H1 (cell line): Measurements from ENCODE around the gene F2RL2. TPM values are rescaled to one million over a fixed set of nuclear protein-coding genes. Genes with fewer than 3 reads are reported as not detected.

Experiments
- CTCF ChIA-PET: fragments of 300-600 bp; sonication (Branson Sonifier 250); formaldehyde crosslinking; loops from one replicate; lab custom pipeline; 2021; ENCODE audit not compliant: partially characterized antibody; lab: Charles Lee
- POLR2A ChIA-PET: fragments of 300-600 bp; sonication (Branson Sonifier 250); formaldehyde crosslinking; loops from one replicate; lab custom pipeline; 2021; ENCODE audit warnings: inconsistent platforms; ENCODE audit not compliant: partially characterized antibody; lab: Charles Lee
- DNase-seq, 2 experiments: peaks; one replicate each; pipeline versions ENCODE4 v3.0.0 to v3.0.0-alpha.2; 2010 to 2022; ENCODE audit warnings: low spot score in 2 of 2, low read depth in 1 of 2, mixed read lengths in 1 of 2
- FAIRE-seq: peaks from 2 replicates; lab custom pipeline; 2011; peaks lifted over from hg19 to GRCh38; lab: Jason Lieb, UNC
- H2AFZ ChIP-seq: 2 replicates; pipeline ENCODE4 v1.8.1; 2012; ENCODE audit warnings: low read length, inconsistent platforms
- H2AK5ac ChIP-seq: 2 replicates; pipeline ENCODE4 v1.6.1; 2013; ENCODE audit warnings: low read depth, low read length
- H2BK120ac ChIP-seq: replicated peaks from 2 replicates; pipeline ENCODE3; 2013; ENCODE audit warnings: low read depth, low read length, inconsistent platforms
- H2BK12ac ChIP-seq: 2 replicates; pipeline ENCODE4 v1.6.1; 2013; ENCODE audit warnings: low read depth, low read length
- H2BK15ac ChIP-seq: 2 replicates; pipeline ENCODE4 v1.6.1; 2013; ENCODE audit warnings: low read length
- H2BK20ac ChIP-seq: 2 replicates; pipeline ENCODE4 v1.6.1; 2013; ENCODE audit warnings: low read length
- H2BK5ac ChIP-seq: 2 replicates; pipeline ENCODE4 v1.6.1; 2013; ENCODE audit warnings: low read depth, low read length
- H3K14ac ChIP-seq: 2 replicates; pipeline ENCODE4 v1.6.1; 2013; ENCODE audit warnings: inconsistent platforms; ENCODE audit not compliant: insufficient read length
- H3K18ac ChIP-seq: 2 replicates; pipeline ENCODE4 v1.6.1; 2013; ENCODE audit warnings: low read length; ENCODE audit errors: extremely low read depth
- H3K23ac ChIP-seq: 2 replicates; pipeline ENCODE4 v1.6.1; 2013; ENCODE audit warnings: inconsistent platforms; ENCODE audit not compliant: insufficient read length
- H3K23me2 ChIP-seq: 2 replicates; pipeline ENCODE4 v1.6.1; 2013; ENCODE audit warnings: low read depth, low read length
- H3K27ac ChIP-seq: 2 replicates; pipeline ENCODE4 v1.6.1; 2011; ENCODE audit warnings: low read depth, low read length, inconsistent platforms
- H3K27me3 ChIP-seq, 4 experiments: replicated peaks in 1 of 4; 1 replicate in 1 of 4; 2 replicates in 3 of 4; pipeline versions ENCODE4 v1.6.1 to v1.8.1; 2011 to 2013; ENCODE audit warnings: low read length in 3 of 4, mild to moderate bottlenecking in 3 of 4, inconsistent platforms in 2 of 4, mixed read lengths in 2 of 4, moderate library complexity in 1 of 4; ENCODE audit not compliant: control insufficient read depth in 3 of 4, insufficient read depth in 3 of 4; ENCODE audit errors: extremely low read depth in 1 of 4
- H3K36me3 ChIP-seq, 4 experiments: 2 replicates each; pipeline versions ENCODE4 v1.6.1 to v1.8.1; 2011 to 2013; ENCODE audit warnings: mild to moderate bottlenecking in 4 of 4, low read length in 3 of 4, moderate library complexity in 2 of 4, control low read depth in 1 of 4, inconsistent platforms in 1 of 4; ENCODE audit not compliant: insufficient read depth in 4 of 4, control insufficient read depth in 2 of 4
- H3K4ac ChIP-seq: replicated peaks from 2 replicates; pipeline ENCODE3; 2013; ENCODE audit warnings: low read length, low read depth, mixed read lengths, inconsistent platforms; ENCODE audit not compliant: insufficient read length
- H3K4me1 ChIP-seq, 4 experiments: replicated peaks in 1 of 4; 1 replicate in 1 of 4; 2 replicates in 3 of 4; pipeline versions ENCODE4 v1.6.1 to v1.8.1; 2011 to 2013; ENCODE audit warnings: low read length in 3 of 4, inconsistent platforms in 2 of 4, mixed read lengths in 1 of 4; ENCODE audit not compliant: insufficient read depth in 4 of 4, control insufficient read depth in 3 of 4
- H3K4me2 ChIP-seq, 2 experiments: 2 replicates each; pipeline versions ENCODE4 v1.6.1 to v1.8.1; 2011 to 2013; ENCODE audit warnings: low read depth in 2 of 2, low read length in 2 of 2, control low read depth in 1 of 2, inconsistent platforms in 1 of 2, mild to moderate bottlenecking in 1 of 2; ENCODE audit not compliant: insufficient read depth in 1 of 2
- H3K4me3 ChIP-seq, 4 experiments: fragments of 200-600, 300-600 bp in 1 of 4; sonication (generic), shearing (Covaris generic), sonication (Bioruptor Twin) in 1 of 4; 2 replicates each; pipeline versions ENCODE4 v1.5.1 to v1.8.1; 2011 to 2016; ENCODE audit warnings: low read length in 4 of 4, low read depth in 3 of 4, control low read depth in 2 of 4, inconsistent platforms in 2 of 4, mild to moderate bottlenecking in 2 of 4, mixed read lengths in 1 of 4, moderate library complexity in 1 of 4; ENCODE audit not compliant: insufficient read depth in 2 of 4; ENCODE audit errors: extremely low read depth in 1 of 4
- H3K56ac ChIP-seq: replicated peaks from 2 replicates; pipeline ENCODE3; 2013; ENCODE audit warnings: low read depth, mild to moderate bottlenecking, mixed read lengths, low read length, inconsistent platforms; ENCODE audit not compliant: insufficient read length
- H3K79me1 ChIP-seq: 2 replicates; pipeline ENCODE4 v1.6.1; 2013; ENCODE audit warnings: low read depth, low read length, control low read depth
- H3K79me2 ChIP-seq, 2 experiments: 2 replicates each; pipeline versions ENCODE4 v1.6.1 to v1.8.1; 2012 to 2013; ENCODE audit warnings: low read length in 2 of 2, mild to moderate bottlenecking in 2 of 2, inconsistent platforms in 1 of 2; ENCODE audit not compliant: insufficient read depth in 2 of 2, control insufficient read depth in 1 of 2
- H3K9ac ChIP-seq, 4 experiments: replicated peaks in 1 of 4; 1 replicate in 1 of 4; 2 replicates in 3 of 4; pipeline versions ENCODE4 v1.6.1 to v1.8.1; 2011 to 2013; ENCODE audit warnings: low read depth in 3 of 4, low read length in 3 of 4, control low read depth in 2 of 4, mild to moderate bottlenecking in 2 of 4, moderate library complexity in 2 of 4, inconsistent platforms in 1 of 4; ENCODE audit errors: extremely low read depth in 1 of 4
- H3K9me3 ChIP-seq, 2 experiments: 2 replicates each; pipeline versions ENCODE4 v1.6.1 to v1.8.1; 2012 to 2013; ENCODE audit warnings: mild to moderate bottlenecking in 2 of 2, moderate library complexity in 2 of 2, control low read depth in 1 of 2, inconsistent platforms in 1 of 2, low read depth in 1 of 2, low read length in 1 of 2, mixed read lengths in 1 of 2; ENCODE audit not compliant: insufficient read depth in 2 of 2
- H4K20me1 ChIP-seq, 2 experiments: replicated peaks in 1 of 2; 2 replicates each; pipeline versions ENCODE3 to v1.8.1; 2011 to 2013; ENCODE audit warnings: inconsistent platforms in 2 of 2, low read length in 2 of 2, mild to moderate bottlenecking in 1 of 2; ENCODE audit not compliant: insufficient read depth in 2 of 2, control insufficient read depth in 1 of 2
- H4K5ac ChIP-seq: 2 replicates; pipeline ENCODE4 v1.6.1; 2013; ENCODE audit warnings: low read length, low read depth, mixed read lengths, inconsistent platforms; ENCODE audit not compliant: insufficient read length
- H4K8ac ChIP-seq: 2 replicates; pipeline ENCODE4 v1.8.0; 2013; ENCODE audit warnings: mild to moderate bottlenecking, moderate library complexity, low read length, inconsistent platforms; ENCODE audit not compliant: insufficient read depth; ENCODE audit errors: extremely low read depth
- H4K91ac ChIP-seq: replicated peaks from 2 replicates; pipeline ENCODE3; 2013; ENCODE audit warnings: low read length, mixed read lengths, inconsistent platforms; ENCODE audit not compliant: insufficient read length
- BRCA1 ChIP-seq: IDR thresholded peaks from 2 replicates; pipeline ENCODE4 v1.6.1; 2012; ENCODE audit warnings: low read depth, low read length, improper control_type of control experiment
- CBX8 ChIP-seq: fragments of 300-800, 300-1000 bp; sonication (generic); IDR thresholded peaks from 2 replicates; pipeline ENCODE4 v1.7.1; 2016; ENCODE audit warnings: low read depth, low read length, borderline replicate concordance
- EP300 ChIP-seq, 2 experiments: IDR thresholded peaks; 1 replicate in 1 of 2; 2 replicates in 1 of 2; pipeline ENCODE4 v1.6.1; 2011 to 2012; ENCODE audit warnings: low read depth in 2 of 2, low read length in 2 of 2, mild to moderate bottlenecking in 2 of 2, borderline replicate concordance in 1 of 2, inconsistent platforms in 1 of 2, moderate library complexity in 1 of 2
- FOSL1 ChIP-seq: IDR thresholded peaks from 2 replicates; pipeline ENCODE4 v1.6.1; 2011; ENCODE audit warnings: mild to moderate bottlenecking, low read depth, low read length, moderate library complexity; ENCODE audit not compliant: insufficient read depth
- KDM4A ChIP-seq: IDR thresholded peaks from one replicate; pipeline ENCODE4 v1.7.1; 2012; ENCODE audit warnings: low read depth, mild to moderate bottlenecking, moderate library complexity, low read length, inconsistent platforms; ENCODE audit not compliant: severe bottlenecking
- MAX ChIP-seq: IDR thresholded peaks from 2 replicates; pipeline ENCODE4 v1.6.1; 2012; ENCODE audit warnings: inconsistent platforms
- POLR2AphosphoS5 ChIP-seq: IDR thresholded peaks from 2 replicates; pipeline ENCODE4 v1.6.1; 2011; ENCODE audit warnings: low read depth, low read length
- RAD21 ChIP-seq, 2 experiments: IDR thresholded peaks in 1 of 2; conservative IDR thresholded peaks in 1 of 2; 2 replicates each; pipeline ENCODE4 v1.6.1; 2011; ENCODE audit warnings: low read depth in 2 of 2, low read length in 2 of 2, improper control_type of control experiment in 1 of 2, inconsistent platforms in 1 of 2, mild to moderate bottlenecking in 1 of 2, moderate library complexity in 1 of 2
- RBBP5 ChIP-seq: IDR thresholded peaks from 2 replicates; pipeline ENCODE4 v1.7.1; 2012; ENCODE audit warnings: low read depth, mild to moderate bottlenecking, inconsistent platforms, low read length, moderate library complexity, borderline replicate concordance
- RFX5 ChIP-seq: IDR thresholded peaks from 2 replicates; pipeline ENCODE4 v1.6.1; 2011; ENCODE audit warnings: low read depth, low read length, improper control_type of control experiment, borderline replicate concordance
- TAF7 ChIP-seq: optimal IDR thresholded peaks from 2 replicates; pipeline ENCODE3; 2011; ENCODE audit warnings: low read depth, mild to moderate bottlenecking, inconsistent platforms, low read length, moderate library complexity, borderline replicate concordance
- YY1 ChIP-seq: IDR thresholded peaks from 2 replicates; pipeline ENCODE4 v1.6.1; 2011; ENCODE audit warnings: low read depth, mild to moderate bottlenecking, low read length
- ZNF274 ChIP-seq: IDR thresholded peaks from 2 replicates; pipeline ENCODE4 v1.7.0; 2012; ENCODE audit warnings: low read length, borderline replicate concordance; ENCODE audit errors: extremely low read depth
- WGBS, 2 experiments: shearing (Covaris generic) in 1 of 2; methylation state at CpG; one replicate each; pipeline versions ENCODE4 v1.1.6 to v1.1.7; 2013 to 2015; ENCODE audit warnings: low lambda C conversion rate in 2 of 2, mixed read lengths in 2 of 2, inconsistent platforms in 1 of 2, low coverage in 1 of 2, missing lambda C conversion rate in 1 of 2; ENCODE audit not compliant: insufficient replicate concordance in 2 of 2, insufficient coverage in 1 of 2, insufficient read length in 1 of 2; ENCODE audit errors: extremely low coverage in 1 of 2, missing lambda C conversion rate in 1 of 2; 5-methylcytosine and 5-hydroxymethylcytosine counted together
- polyA plus RNA-seq, 7 experiments: library from polyadenylated mRNA; depleted of rRNA in 3 of 7; stranded (reverse) in 5 of 7; unstranded in 2 of 7; fragments of >200 nt in 5 of 7; fragments of 200-250 nt in 2 of 7; gene quantifications; 1 replicate in 5 of 7; 2 replicates in 1 of 7; 4 replicates in 1 of 7; pipeline versions ENCODE4 v1.2.1 to v1.2.3, GENCODE V29; 2011 to 2013; ENCODE audit warnings: missing spikeins in 2 of 7, mixed read lengths in 2 of 7
- total RNA-seq: library from RNA; stranded (reverse); fragmentation: NEBNext Ultra II Directional; extraction: Animal tissue kit (Norgen Biotek cat#: 25700); gene quantifications from 2 replicates; pipeline ENCODE4 v1.2.1, GENCODE V29; 2021

F2RL2 gene
- total and polyA plus RNA-seq, 2 of the 8 experiments (the other 6 are each of a cell fraction or from before 2014, with no cell fraction given) = 0.03 to 0.07 TPM

GRCh38 chr5:76606701-76607100 is 16.5 kb downstream of the F2RL2 start:
- Histone ChIP-seq H3K56ac (no peak overlapping the region), H4K20me1 (no peaks in the 10 kb centered on the region), H3K14ac (no peak overlapping the region), H3K4me3 (no peak overlapping the region), H2BK15ac (no peak overlapping the region), H3K36me3 (peaks cover 0 to 3% (median 0%) of the 10 kb centered on the region in 4 experiments; a peak in 3 of 8 replicates), H3K4me2 (no peak overlapping the region), H2BK12ac (no peak overlapping the region), H3K18ac (no peak overlapping the region), H3K27ac (no peak overlapping the region), H4K5ac (no peak overlapping the region), H3K79me1 (no peaks in the 10 kb centered on the region), H2BK20ac (no peak overlapping the region), H2BK5ac (no peak overlapping the region), H3K4ac (no peak overlapping the region), H4K91ac (no peak overlapping the region), H2AFZ (no peak overlapping the region), H3K23ac (no peak overlapping the region), H3K79me2 (no peaks in the 10 kb centered on the region), H2BK120ac (no peak overlapping the region), H4K8ac (no peak overlapping the region), H3K9me3 (no peaks in the 10 kb centered on the region), H3K9ac (no peak overlapping the region), H2AK5ac (no peak overlapping the region), H3K27me3 (no peaks in the 10 kb centered on the region), H3K23me2 (no peaks in the 10 kb centered on the region), H3K4me1 (peaks cover 0 to 4% (median 2%) of the 10 kb centered on the region in 4 experiments; a peak in 3 of 7 replicates)
- CTCF ChIA-PET = interaction anchor here (0.5 to 1.8 kb wide), 6 partner anchors 9 to 221 kb away, joined by 3 to 8 read pairs (median 4); no protein-coding TSS in a partner anchor
- FAIRE-seq (no peak), DNase-seq (no peak)
- 93% methylated on average over 2 of the region's 2 CpGs; no CpG with 5 or more reads in 1 of the 2 experiments for WGBS, 2 experiments
- POLR2A ChIA-PET = no interaction called here
- TF ChIP-seq POLR2AphosphoS5 (no peak), KDM4A (no peak), MAX (no peak), CBX8 (no peak), YY1 (no peak), TAF7 (no peak), BRCA1 (no peak), ZNF274 (no peak), RFX5 (no peak), RBBP5 (no peak), RAD21 (IDR thresholded peaks at IDR 0.05 in 1 of 2, conservative IDR thresholded peaks at IDR 0.05 in 1 of 2; ENCODE audit: low read depth in 2 of 2, low read length in 2 of 2) (no peak), FOSL1 (no peak), EP300 (IDR thresholded peaks at IDR 0.05; ENCODE audit: borderline replicate concordance in 1 of 2, low read depth in 2 of 2, low read length in 2 of 2) (no peak)
